ENCODE results near the gene ALX3.
A peak's percentile ranks its signal among the peaks of the same experiment; 100 is the strongest.

ALX3 gene

GRCh38 chr1:110070671-110071242, at the start of gene ALX3:
TSS of gene ALX3 (minus strand) at chr1:110070672. CDS start at chr1:110070612, 60 bp downstream.
- intact Hi-C loops (cut with DNase I), result no loop called here

GRCh38 chr1:110119843-110120242, 49.4 kb upstream of the ALX3 start:
- intact Hi-C loops (cut with DNase I), result no loop called here
- DNase-seq, result no peak

More at GRCh38 chr1:110070671-110071242, at the start of gene ALX3:
- no peak for DNase-seq

- intact Hi-C loops (cut with DNase I), result no loop called here
- DNase-seq, result peak in 1 of 42 donors; percentile 41
These were observed 48.3 kb upstream of the ALX3 start for GRCh38 chr1:110118636-110119396.

- intact Hi-C loops (cut with DNase I), result no loop called here
These were observed 44.3 kb upstream of the ALX3 start for GRCh38 chr1:110114784-110115183.

GRCh38 chr1:110114173-110114572, 43.7 kb upstream of the ALX3 start:
- intact Hi-C loops (cut with DNase I), result no loop called here
- no peak for DNase-seq

More at GRCh38 chr1:110114784-110115183, 44.3 kb upstream of the ALX3 start:
- no peak for DNase-seq

GRCh38 chr1:110113551-110113950, 43.1 kb upstream of the ALX3 start:
- intact Hi-C loops (cut with DNase I), result no loop called here
- no peak for DNase-seq

- no peak for DNase-seq
- intact Hi-C loops (cut with DNase I), result no loop called here
These were observed 42.2 kb upstream of the ALX3 start for GRCh38 chr1:110112656-110113055.

- intact Hi-C loops (cut with DNase I), result no loop called here
- no peak for DNase-seq
These were observed 41.7 kb upstream of the ALX3 start, which contains the start of gene UBL4B for GRCh38 chr1:110112143-110112542. TSS of gene UBL4B (plus strand) at chr1:110112443. CDS start at chr1:110112535, 92 bp downstream.

GRCh38 chr1:110111081-110111480, 40.6 kb upstream of the ALX3 start:
- intact Hi-C loops (cut with DNase I), result no loop called here
- DNase-seq, result no peak

- no peak for DNase-seq
- intact Hi-C loops (cut with DNase I), result no loop called here
These were observed 37.5 kb upstream of the ALX3 start for GRCh38 chr1:110107867-110108469.

GRCh38 chr1:110106013-110106941, 35.8 kb upstream of the ALX3 start:
- DNase-seq, result peak; percentile 32 to 87 (median 70)
- intact Hi-C loops (cut with DNase I), result no loop called here

- intact Hi-C loops (cut with DNase I), result loop anchor here (5.0 kb wide), 1 partner anchor 50 kb away; no protein-coding TSS in a partner anchor
These were observed 31.6 kb upstream of the ALX3 start for GRCh38 chr1:110102081-110102480.

GRCh38 chr1:110100335-110100734, 29.9 kb upstream of the ALX3 start:
- no peak for DNase-seq
- intact Hi-C loops (cut with DNase I), result loop anchor here (5.0 kb wide), 1 partner anchor 48 kb away; no protein-coding TSS in a partner anchor

More at GRCh38 chr1:110102081-110102480, 31.6 kb upstream of the ALX3 start:
- DNase-seq, result no peak

GRCh38 chr1:110098222-110099026, 28.0 kb upstream of the ALX3 start:
- intact Hi-C loops (cut with DNase I), result no loop called here
- no peak for DNase-seq

- no peak for DNase-seq
- intact Hi-C loops (cut with DNase I), result no loop called here
These were observed 27.2 kb upstream of the ALX3 start for GRCh38 chr1:110097507-110098221.

- intact Hi-C loops (cut with DNase I), result no loop called here
- no peak for DNase-seq
These were observed 24.6 kb upstream of the ALX3 start for GRCh38 chr1:110094931-110095654.

- no peak for DNase-seq
- intact Hi-C loops (cut with DNase I), result no loop called here
These were observed 22.5 kb upstream of the ALX3 start for GRCh38 chr1:110092991-110093390.

All from head of caudate nucleus (tissue), 42 donors.